GM21717 (cell line): ENCODE data around the gene BCLAF3.

Experiments
- ATAC-seq: cut with Tn5 transposase; IDR thresholded peaks from one replicate; pipeline ENCODE4 v1.9.1; 2021; ENCODE audit warnings: mild to moderate bottlenecking, moderate library complexity; ENCODE audit not compliant: unreplicated experiment

BCLAF3 gene

DNA sequence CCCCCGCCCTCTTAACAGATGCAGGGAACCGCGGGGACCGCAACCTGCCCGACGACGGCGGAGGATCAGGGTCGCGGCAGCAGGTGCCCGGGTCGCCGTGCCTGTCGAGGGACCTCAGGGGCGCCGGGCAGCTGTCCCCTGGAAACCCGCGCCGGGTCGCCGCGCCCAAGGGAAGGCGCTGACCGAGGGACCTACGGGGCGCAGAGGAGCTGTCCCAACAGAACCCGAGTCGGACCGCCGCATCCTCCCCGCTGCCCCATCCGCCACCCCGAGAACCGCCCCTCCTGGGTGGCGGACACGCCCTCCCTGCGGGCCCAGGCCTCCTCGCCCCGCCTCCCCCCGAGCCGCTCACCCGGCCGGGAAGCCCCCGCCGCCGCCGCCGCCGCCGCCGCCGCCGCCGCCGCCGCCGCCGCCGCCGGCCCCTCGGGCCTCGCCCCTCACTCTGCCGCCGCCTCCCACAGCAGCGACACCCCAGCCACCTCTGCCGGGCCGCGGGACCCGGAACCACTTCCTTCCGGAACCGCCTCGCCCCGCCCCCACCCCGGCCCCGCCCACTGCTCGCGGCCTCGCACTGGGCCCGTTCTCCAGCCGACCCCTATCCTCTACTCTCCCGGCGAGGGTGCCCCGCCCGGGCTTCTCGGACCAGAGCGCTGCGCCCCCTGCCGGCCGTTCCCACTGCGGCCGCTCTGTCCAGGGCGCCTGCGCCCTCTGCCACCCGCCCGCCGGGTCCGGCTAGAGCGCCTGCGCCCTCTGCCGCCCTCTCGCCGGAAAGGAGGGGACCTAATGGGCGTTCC lies at the start of gene BCLAF3:
TSS of gene BCLAF3 (minus strand) at position 506 of the 794 bp plus-strand sequence. CDS start 20,797 bp downstream, outside the sequence.
- ATAC-seq, result peak; percentile 93

GRCh38 chrX:20038966-20039365 lies 48.1 kb upstream of the BCLAF3 start:
- no peak for ATAC-seq

DNA sequence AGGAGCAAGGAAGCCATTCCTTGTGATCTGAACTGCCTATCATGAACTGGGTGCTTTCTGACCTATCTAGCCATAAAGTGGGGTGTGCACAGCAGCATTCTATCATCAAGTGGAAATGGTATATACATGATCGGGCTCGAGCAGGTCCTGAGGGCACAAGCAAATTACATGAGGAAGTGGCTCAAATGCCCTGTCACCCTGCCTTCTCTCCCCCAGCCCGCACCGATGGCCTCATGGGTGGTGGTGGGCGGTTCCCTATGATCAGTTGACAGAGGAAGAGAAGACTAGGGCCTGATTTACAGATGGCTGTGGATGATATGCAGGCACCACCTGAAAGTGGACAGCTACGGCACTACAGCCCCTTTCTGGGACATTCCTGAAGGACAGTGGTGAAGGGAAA lies 46.3 kb upstream of the BCLAF3 start:
- ATAC-seq, result no peak

- no peak for ATAC-seq
Measured at GRCh38 chrX:20032201-20032600, 41.3 kb upstream of the BCLAF3 start.

DNA sequence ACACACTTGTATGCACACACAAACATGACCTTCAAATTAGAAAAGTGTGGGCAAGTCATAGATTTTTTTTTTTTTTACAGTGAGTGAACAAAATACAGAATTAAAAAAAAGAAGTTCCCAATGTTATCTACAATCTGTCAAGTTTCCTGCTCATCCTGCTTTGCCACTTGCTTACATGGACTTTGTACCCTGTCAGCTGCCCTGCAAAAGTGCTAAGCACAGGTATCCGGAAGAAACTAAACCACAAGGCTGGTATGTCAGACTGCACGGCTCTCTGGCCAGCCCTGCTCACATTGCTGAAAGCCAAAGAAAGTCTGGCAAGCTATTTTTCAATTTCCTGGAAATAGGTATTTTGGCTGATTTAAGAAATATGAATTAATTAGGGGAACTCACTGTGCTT lies 38.9 kb upstream of the BCLAF3 start:
- no peak for ATAC-seq

DNA sequence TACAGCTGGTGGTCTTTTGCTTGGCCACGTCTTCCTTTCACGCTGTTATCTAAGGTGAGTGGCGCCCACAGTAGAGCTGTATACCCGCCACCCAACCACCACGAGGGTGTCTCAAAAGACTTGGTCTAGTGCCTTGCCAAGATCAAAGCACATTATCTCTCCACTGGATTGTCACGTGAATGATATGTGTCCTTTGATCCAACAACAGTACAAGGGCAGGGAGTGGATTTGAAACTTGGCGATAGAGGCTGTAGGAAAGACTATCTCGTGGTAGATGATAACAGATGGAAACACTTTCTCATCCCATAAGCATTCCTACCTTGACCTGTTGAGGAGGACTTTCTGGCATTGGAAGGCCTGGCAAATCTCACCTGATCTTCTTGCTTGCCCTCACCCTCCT lies 37.7 kb upstream of the BCLAF3 start:
- ATAC-seq, result no peak

DNA sequence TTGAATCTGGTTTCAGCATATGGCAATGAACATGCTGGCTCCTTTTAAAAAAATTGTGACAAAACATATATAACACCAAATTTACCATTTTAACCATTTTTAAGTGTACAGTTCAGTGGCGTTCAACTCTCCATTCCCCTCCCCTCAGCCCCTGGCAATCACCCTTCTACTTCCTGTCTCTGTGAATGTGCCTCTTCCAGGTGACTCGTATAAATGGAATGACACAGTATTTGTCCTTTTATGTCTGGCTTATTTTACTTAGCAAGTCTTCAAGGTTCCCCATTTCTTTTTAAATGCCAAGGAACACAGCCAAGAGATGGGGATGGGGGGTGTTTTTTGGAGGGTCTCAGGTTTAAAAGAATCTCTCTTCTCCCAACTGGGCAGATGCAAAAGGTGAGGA lies 35.4 kb upstream of the BCLAF3 start:
- ATAC-seq, result no peak

GRCh38 chrX:20019672-20020365 lies 29.0 kb upstream of the BCLAF3 start:
- ATAC-seq, result no peak

- no peak for ATAC-seq
Measured at GRCh38 chrX:20016616-20016945, 25.7 kb upstream of the BCLAF3 start.

GRCh38 chrX:20015945-20016615 lies 25.2 kb upstream of the BCLAF3 start:
- ATAC-seq, result no peak

- ATAC-seq, result no peak
Measured at GRCh38 chrX:20015422-20015821, 24.6 kb upstream of the BCLAF3 start.

- ATAC-seq, result no peak
Measured at GRCh38 chrX:20011608-20012007, 20.7 kb upstream of the BCLAF3 start.

DNA sequence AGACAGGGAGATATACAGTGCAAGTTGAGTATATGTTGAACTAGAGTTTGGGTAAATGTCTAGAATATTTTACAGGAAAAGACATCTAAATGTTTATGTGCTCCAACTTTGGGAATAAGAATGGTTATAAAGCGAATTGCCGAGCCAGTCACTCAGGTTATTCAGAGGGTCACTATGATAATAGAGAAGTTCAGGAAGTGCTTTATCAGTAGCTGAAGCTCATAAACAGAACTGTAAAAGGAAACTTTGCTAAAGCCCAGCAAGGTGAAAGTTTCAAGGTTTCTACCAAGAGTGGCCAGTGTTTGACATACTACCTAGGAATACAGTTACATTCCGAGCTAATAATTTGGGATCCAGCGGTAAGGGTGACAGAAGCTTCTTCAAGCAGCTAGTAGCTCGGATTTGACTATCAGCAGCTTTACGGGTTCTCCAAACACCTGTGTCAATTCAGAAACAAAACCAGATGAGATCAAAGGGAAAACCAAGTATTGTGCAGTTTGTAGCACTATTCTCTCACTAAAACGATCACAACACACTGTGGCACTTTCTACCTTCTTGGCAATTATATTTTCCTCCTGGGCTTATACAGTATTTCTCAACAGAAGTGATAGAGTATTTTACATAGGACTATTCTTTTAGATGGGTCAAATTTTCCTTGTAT lies 17.2 kb upstream of the BCLAF3 start:
- no peak for ATAC-seq

GRCh38 chrX:20005883-20006282 lies 15.0 kb upstream of the BCLAF3 start:
- ATAC-seq, result no peak

- no peak for ATAC-seq
Measured at GRCh38 chrX:20001588-20001987, 10.7 kb upstream of the BCLAF3 start.

DNA sequence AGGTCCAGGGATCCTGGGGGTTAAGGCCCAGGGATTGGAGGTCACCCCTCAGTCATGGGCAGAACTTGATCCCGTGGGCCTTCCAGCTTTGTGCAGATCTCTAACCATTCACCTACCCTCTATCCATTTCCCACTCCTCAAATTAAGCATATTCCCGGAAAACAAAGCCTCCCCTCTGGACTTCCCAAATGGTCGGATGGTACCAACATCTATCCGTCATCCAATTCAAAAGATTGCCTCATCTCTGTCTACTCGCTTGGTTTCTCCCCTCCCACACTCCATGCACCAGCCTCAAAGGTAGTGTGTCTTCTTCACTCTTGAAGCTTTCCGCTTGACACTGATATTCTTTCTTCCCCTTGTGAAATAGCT lies 473 bp upstream of the BCLAF3 start:
- no peak for ATAC-seq

DNA sequence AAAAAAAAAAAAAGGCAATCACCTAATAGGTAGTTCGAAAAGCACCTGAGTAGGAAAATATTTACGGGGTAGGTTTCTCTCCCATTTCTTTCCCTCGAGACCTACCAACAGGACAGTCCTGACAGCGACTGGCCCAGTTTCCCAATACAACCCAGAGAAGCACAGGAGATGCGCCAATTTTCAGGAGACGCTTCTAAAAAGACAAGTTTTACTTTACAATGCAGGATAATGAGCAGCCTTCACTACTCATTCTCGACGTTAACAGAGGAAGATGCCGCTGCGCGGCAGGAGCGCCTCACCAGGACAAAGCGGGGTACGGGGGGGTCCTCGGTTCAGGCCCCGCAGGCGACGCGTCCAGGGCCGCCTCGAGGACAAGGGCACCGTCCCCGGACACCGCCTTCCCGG lies 708 bp downstream of the BCLAF3 start:
- peak; percentile 20 for ATAC-seq

- ATAC-seq, result no peak
Measured at GRCh38 chrX:19987856-19988255, 3.0 kb downstream of the BCLAF3 start.

DNA sequence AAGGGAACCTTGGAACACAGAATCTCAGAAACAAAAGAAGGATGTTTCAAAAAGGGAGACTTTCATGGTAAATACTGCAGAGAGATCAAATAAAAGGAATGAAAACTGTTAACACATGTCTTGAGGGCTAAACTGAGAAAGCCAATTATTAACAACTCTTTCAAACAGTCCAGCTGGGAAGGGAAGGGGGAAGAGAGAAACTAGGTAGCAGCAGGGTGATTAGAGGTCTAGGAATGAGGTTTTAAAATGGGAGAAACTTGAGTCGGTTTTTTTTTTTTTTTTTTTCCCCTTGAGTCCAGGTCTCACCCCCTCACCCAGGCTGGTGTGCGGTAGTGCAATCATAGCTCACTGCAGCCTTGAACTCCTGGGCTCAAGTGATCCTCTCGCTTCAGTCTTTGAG lies 4.3 kb downstream of the BCLAF3 start:
- ATAC-seq, result no peak

DNA sequence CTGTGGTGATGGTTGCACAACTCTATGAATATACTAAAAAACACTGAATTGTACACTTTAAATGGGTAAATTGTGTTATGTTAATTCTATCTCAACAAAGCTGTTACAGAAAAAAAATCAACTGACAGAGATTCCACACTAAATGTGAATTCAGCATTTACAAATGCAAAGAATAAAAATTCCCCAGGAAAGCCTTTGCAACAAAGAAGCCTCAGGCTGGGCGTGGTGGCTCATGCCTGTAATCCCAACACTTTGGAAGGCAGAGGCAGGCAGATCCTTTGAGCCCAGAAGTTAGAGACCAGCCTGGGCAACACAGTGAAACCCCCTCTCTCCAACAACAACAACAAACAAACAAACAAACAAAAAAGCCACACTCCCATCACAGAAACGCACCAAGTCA lies 8.9 kb downstream of the BCLAF3 start:
- no peak for ATAC-seq

GRCh38 chrX:19975845-19976244 lies 15.0 kb downstream of the BCLAF3 start:
- no peak for ATAC-seq

- ATAC-seq, result no peak
Measured at GRCh38 chrX:19972984-19973383, 17.9 kb downstream of the BCLAF3 start.
